ENCODE measurements around the gene ZMAT3.
A peak's percentile ranks its signal among the peaks of the same experiment; 100 is the strongest.
"Not testable (repeated sequence)": the region's sequence is repeated elsewhere in the genome, so short reads cannot be mapped to it uniquely, and the experiment has no call there.

ZMAT3 gene

GRCh38 chr3:179071323-179072099 lies at the start of gene ZMAT3:
Gene ZMAT3 (minus strand): TSS chr3:179071809. CDS start chr3:179067752, 4,057 bp downstream.
- intact Hi-C loops (cut with DNase I), result loop anchor here (2.0 to 5.0 kb wide), 3 partner anchors 54 to 251 kb away; partner anchors contain the start of genes PIK3CA and ZNF639
- peak; percentile 79 to 96 (median 92) for DNase-seq

DNA sequence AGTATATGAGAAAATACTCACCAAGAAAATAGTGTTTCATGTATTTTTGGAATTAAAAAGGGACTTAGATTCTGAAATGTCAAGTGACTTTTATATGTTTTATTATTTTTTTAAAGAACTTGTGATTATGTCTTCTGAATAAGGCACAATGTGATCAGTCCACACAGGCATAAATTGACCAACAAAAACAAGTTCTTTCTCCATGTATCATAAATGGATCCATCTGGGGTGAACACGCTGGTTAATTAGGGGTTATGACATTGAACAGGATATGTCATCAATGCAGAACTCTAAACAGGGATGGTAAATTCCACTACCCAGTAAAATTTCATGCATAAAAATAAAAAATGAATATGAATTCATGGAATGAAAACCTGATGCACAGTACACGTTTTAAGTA lies 45.2 kb upstream of the ZMAT3 start:
- no peak for DNase-seq
- intact Hi-C loops (cut with DNase I), result no loop called here

DNA sequence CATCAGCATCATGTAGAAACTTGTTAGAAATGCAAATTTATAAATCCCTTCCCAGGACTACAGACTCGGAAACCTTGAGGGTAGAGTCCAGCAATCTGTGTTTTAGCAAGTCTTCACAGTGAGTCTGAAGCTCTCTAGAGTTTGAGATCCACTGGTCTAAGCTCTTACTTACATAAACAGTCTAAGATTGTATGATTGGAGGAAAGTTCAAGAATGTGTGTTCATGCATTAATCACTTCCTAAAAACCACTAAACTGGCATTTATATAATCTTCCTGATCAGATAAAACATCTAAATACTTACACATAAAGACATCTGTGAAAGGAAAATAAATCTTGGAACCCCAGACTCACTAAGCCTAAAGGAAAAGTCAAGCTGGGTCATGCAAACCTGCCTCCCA lies 43.8 kb upstream of the ZMAT3 start:
- intact Hi-C loops (cut with DNase I), result not testable (repeated sequence)

GRCh38 chr3:179113903-179114302 lies 42.3 kb upstream of the ZMAT3 start:
- intact Hi-C loops (cut with DNase I), result no loop called here
- DNase-seq, result no peak

More for the DNA sequence above, 43.8 kb upstream of the ZMAT3 start:
- not testable (repeated sequence) for DNase-seq

- no peak for DNase-seq
- intact Hi-C loops (cut with DNase I), result no loop called here
Measured at GRCh38 chr3:179108086-179108485, 36.5 kb upstream of the ZMAT3 start.

GRCh38 chr3:179107617-179108016 lies 36.0 kb upstream of the ZMAT3 start:
- intact Hi-C loops (cut with DNase I), result no loop called here
- DNase-seq, result no peak

DNA sequence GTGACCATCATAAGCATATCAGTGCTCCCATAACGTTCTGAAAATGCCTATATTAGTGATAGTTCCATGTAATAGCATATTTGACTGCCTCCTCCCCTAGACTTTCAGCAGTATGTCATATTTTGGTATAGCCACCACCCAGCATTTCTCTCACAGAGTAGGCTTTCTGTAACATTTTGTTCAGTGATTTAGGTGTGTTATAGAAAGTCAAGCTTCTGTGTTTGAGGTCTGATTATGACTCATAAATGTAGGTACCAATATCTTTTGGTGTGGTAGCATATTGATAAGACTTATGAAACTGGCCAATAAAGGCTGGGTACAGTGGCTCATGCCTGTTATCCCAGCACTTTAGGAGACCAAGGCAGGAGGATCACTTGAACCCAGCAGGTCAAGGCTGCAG lies 34.3 kb upstream of the ZMAT3 start:
- no peak for DNase-seq
- intact Hi-C loops (cut with DNase I), result no loop called here

- DNase-seq, result no peak
- intact Hi-C loops (cut with DNase I), result no loop called here
Measured at GRCh38 chr3:179100652-179101051, 29.0 kb upstream of the ZMAT3 start.

DNA sequence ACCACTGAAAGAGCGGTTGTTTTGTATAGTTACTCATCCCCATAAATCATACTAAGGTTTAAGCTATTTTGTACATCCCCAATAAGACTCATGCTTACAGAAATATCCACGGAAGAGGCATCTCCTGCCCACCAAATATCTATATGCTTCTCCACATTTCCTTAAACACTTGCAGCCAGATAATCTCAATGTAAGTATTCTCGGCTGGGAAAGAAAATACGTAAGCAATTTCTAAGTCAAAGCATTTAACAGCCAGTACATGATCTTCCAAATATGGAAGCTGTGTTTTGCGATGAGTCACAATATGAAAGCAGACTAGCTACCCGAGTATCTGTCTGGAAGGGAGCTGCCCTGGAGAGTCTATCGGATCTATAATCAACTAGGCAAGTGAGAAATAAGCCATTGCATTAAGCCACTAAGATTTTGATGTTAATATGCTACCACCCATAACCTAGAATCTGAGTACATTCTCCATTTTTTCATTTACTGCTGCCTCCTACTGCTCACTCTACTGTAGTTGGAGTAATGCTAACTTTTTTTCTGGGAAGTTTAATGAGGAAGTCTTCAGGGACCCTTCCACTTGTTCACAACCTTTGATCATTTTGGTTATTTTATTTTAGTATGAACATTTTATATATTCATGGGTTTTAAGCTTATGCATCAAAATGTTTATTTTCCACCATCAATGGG lies 26.9 kb upstream of the ZMAT3 start:
- intact Hi-C loops (cut with DNase I), result no loop called here
- no peak for DNase-seq

- no peak for DNase-seq
- intact Hi-C loops (cut with DNase I), result no loop called here
Measured at GRCh38 chr3:179093807-179094206, 22.2 kb upstream of the ZMAT3 start.

- no peak for DNase-seq
- intact Hi-C loops (cut with DNase I), result no loop called here
Measured at GRCh38 chr3:179091113-179091512, 19.5 kb upstream of the ZMAT3 start.

GRCh38 chr3:179088306-179088705 lies 16.7 kb upstream of the ZMAT3 start:
- intact Hi-C loops (cut with DNase I), result no loop called here
- no peak for DNase-seq

GRCh38 chr3:179083977-179084376 lies 12.4 kb upstream of the ZMAT3 start:
- DNase-seq, result no peak
- intact Hi-C loops (cut with DNase I), result no loop called here

DNA sequence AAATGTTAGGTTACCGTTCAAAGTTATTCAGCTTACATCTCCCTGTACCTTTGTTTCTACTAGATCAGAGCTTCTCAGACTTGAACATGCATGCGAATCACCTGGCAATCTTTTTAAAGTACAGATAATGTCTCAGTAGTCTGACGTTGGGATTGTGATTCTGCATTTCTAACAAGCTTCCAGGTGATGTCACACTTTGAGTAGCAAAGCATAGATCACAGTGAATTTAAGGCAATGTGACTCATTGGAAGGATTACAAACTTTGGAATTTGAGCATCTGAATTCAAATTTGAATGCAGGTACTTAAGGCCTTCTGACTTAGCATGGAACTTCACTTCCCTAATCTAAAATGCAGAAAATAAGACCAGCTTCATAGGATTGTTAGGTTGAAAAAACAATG lies 10.8 kb upstream of the ZMAT3 start:
- intact Hi-C loops (cut with DNase I), result no loop called here

DNA sequence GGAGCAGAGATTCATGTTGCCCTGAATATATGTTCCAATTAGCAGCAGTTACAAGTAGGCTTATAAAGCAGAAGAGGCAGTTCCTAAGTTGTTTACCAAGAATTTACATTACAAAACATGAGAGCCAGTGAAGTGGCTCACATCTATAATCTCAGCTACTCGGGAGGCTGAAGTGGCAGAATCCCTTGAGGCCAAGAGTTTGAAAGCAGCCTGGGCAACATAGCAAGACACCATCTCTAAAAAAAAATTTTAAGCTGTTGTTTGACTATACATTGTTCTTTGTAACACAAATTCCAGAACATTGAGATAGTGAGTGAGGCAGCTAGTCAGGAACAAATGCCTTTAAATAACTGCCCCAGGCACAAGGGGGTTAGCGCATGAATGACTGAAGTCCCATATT lies 10.3 kb upstream of the ZMAT3 start:
- intact Hi-C loops (cut with DNase I), result no loop called here
- DNase-seq, result no peak

More for the DNA sequence above, 10.8 kb upstream of the ZMAT3 start:
- DNase-seq, result no peak

- intact Hi-C loops (cut with DNase I), result no loop called here
- DNase-seq, result no peak
Measured at GRCh38 chr3:179079537-179079936, 7.9 kb upstream of the ZMAT3 start.

DNA sequence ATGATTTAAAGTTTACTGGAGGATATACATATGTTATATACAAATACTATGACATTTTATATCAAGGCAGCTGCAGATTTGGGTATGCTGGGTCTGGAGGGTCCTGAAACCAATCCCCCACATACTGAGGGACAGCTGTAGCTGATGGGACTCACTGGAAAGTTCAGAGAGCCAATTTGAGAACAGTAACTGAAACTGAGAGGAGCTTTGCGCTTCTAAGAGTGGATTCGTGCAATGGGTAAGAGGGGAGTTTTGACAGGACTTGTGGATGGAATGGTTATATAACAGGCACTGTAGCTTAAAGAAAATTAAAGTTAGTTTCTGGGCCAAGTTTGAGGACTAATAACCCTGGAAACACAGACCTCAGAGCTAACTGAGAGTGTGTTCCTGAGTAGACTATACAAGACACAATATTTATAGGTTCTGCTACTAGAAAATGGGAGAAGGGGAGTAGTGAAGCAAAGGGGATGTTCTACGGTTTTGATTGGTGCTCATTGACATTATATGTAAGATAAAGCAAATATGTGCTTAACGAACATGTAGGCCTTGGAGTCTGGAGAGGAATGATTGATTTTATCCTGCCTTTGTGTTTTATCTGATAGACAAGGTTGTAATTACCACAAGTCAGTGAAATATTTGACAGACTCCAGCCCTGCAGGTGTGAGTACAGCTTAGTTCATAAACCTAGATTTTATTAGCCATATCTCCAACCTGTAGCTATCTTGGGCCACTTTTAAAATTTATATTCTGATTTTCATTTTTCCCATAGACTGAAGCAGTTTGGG lies 4.8 kb upstream of the ZMAT3 start:
- intact Hi-C loops (cut with DNase I), result no loop called here

DNA sequence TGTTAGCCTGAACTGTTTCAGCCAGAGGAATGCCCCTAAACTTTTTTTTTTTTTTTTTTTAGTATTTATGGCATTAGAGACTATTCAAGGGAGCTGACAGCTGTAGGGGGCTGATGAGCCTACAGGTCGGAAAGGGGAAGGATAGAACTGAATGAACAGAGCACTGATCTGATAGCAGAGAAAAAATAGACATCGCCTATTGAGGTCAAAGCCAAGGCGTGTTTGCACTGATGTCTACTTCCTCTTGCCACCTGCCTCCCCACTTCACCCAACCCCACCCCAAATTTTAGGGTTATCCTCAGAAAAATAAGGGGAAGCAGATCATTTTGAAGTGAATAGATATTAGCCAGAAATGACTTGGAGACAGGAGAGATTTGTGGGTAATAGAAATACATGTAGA lies 3.0 kb upstream of the ZMAT3 start:
- intact Hi-C loops (cut with DNase I), result loop anchor here (5.0 kb wide), 2 partner anchors 57 to 73 kb away; partner anchors contain the start of gene PIK3CA
- no peak for DNase-seq

More for the DNA sequence above, 4.8 kb upstream of the ZMAT3 start:
- no peak for DNase-seq

- intact Hi-C loops (cut with DNase I), result loop anchor here (5.0 kb wide), 2 partner anchors 57 to 73 kb away; partner anchors contain the start of gene PIK3CA
- DNase-seq, result no peak
Measured at GRCh38 chr3:179073816-179074215, 2.2 kb upstream of the ZMAT3 start.

DNA sequence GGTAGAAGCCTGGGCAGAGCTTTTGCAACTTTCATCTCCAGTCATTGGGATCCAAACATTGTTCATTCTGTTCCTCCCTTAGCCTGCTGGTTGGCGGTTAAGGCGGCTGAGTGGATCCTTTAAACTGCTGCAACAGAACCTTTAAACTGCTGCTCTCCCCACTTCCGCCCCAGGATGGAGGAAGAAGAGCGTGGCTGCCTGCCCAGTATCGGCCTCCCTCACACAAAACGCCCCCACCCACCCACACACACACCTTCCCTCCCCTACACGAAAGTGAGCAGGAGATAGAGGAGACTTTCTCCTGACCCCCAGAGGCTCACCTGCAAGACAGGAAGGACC lies 460 bp upstream of the ZMAT3 start:
- DNase-seq, result peak in 38 of 42 donors; percentile 2 to 67 (median 30)
- intact Hi-C loops (cut with DNase I), result loop anchor here (5.0 kb wide), 2 partner anchors 55 to 75 kb away; partner anchors contain the start of gene PIK3CA
